Activated CD8-positive, alpha-beta memory T cell treated with anti-CD3 and anti-CD28 coated beads for 48 hours (primary cell): Measurements from ENCODE around the gene KLF7.
"Not testable (repeated sequence)": the region's sequence is repeated elsewhere in the genome, so short reads cannot be mapped to it uniquely, and the experiment has no call there.

Experiments used
- DNase-seq, 3 experiments: peaks; one replicate each; pipeline ENCODE4 v3.0.0-alpha.2; 2020; ENCODE audit warnings: low read depth in 2 of 3, low spot score in 2 of 3

The KLF7 gene

DNA sequence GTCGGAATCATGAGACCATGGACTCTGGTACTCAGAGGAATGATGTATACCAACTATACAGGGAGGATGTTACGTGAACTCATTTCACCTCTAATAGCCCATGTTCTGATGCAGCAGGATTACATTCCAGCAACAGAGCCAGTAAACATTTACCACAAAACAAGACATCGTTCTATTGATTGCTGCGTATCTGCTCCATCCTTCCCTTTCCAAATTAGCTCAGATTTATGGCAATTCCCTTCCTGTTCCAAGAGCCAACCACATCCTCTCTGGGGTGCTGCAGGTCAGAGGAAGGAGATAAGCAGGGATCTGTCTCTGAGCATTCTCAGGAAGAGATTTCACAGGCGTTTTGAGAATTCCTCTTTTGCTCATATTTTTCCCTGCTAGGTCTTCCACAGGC lies 98.3 kb downstream of the KLF7 start:
- no peak for DNase-seq

DNA sequence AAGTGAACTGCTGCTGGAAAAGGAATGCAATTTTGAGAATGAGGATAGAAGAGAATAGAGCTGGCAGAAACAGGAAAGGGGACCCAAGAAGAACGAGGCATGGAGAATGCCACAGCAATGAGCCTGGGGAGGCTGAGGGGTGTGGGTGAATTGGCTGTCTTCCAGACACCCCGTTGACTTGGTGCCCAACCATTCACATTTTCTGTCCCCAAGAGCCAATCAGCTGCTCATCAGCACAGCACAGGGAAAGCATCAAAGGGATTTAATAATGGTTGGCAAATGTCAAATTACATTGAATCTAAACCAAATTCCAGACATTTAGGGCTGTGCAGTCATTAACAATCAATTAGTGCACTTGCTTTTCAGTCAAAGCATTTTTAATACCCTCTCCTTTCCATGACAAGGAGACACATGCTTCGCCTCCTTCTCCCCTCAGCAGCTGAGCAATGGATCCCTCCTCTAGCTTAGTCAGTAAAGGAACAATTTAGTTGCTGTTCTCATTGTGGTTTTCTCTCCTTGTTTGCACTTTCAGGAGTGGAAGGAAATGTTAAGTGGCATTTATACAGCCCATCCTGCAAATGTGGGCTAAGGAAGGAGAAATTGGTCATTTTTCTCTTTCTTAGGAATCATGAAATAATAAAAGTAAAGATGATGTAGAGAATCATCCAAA lies 98.8 kb downstream of the KLF7 start:
- DNase-seq, result no peak

DNA sequence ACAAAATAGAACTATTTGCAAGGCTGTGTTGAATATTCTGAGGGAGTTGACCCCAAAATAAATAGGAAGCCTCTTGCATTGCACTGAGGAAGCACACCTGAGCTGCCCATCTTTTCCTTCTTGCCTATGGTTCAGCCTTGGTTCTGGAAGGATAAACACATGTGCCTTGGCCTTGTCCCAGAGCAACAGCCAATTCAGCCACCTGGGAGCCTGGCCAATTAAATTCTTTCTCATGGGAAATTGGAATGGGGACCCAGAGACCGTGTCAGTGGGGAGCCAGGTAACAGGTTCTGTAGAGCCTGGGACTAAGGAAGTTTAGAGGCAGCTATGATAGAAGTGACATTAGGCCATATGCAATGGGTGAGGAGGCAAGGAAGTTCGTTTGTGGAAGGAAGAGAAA lies 99.6 kb downstream of the KLF7 start:
- DNase-seq, result no peak

DNA sequence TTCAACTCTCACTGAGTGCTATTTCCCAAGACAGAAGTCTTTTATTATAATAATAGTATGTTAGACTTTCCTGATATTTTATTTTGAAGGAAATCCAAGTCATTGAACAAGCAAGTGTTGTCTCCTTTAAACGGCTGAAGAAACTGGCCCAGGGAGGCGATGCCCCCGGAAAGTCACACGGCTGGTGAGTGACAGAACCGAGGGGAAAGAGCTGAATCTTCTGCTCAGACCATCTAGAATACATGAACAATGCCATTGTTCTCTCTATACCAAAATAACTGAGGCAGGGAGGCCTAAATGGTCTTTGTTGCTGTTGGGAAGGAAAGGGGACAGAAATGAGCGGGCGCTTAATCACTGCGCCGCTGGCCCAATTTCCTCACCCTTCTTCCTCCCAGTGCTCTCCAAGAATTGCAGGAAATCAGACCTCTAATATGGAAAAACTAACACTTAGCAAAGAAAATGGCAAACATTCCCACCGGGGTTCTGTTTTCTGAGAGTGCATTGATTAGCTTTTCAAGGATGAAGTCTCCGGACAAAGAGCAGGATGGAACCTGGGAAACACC lies 101.5 kb downstream of the KLF7 start:
- no peak for DNase-seq

DNA sequence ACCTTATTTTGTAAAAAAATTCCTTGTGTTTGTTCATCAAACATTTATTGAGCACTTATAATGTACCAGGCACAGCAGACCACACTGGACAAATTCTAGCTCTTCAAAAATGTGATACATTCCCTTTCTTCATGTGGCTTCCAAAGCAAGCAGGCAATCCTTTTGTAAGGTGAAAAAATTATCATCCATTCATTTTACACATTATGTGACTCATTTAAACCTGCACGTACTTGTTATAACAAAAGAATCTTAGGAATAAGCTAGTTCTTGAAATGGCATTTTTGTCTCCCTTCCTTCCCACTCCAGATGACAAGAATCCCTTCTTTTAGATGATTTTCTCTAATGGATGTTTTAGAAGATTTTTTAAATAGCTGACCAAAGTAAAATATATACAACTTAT lies 104.6 kb downstream of the KLF7 start:
- no peak for DNase-seq

DNA sequence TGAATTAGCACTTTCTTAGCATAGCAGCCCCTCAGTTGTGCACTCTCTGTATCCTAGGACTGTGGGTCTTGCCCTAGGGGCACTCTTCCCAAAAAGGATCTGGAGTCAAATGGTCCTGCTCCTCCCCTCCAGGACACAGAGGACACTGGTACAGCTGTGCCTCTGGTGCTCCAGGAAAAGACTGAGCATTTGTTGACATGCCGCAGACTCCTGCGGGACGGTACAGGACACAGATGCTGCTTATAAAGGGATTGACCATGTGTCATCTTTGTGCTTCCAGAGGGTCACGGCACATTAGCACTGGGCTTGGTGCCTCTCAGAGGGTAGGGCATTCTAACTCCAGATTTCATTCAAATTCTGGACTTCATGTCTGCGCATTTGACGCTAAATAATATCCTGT lies 110.5 kb downstream of the KLF7 start:
- no peak for DNase-seq

DNA sequence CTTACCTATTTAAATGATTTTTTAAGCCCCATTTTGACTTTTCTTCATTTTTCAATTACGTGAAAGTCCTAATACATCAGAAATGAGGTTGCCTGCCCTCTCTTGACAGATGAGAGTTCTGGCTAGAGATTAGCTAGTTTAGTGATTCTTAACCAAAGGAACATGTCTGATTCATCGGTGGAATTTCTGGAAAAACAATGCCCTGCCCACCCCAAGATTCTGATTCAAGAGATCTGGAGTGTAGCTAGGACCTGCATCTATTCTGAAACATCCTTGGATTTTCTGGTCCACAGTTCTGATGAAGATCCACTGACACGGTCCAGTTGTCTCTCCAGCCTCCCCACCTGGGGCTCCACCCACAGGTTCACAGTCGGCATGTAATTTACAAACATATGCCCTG lies 111.2 kb downstream of the KLF7 start:
- DNase-seq, result no peak

DNA sequence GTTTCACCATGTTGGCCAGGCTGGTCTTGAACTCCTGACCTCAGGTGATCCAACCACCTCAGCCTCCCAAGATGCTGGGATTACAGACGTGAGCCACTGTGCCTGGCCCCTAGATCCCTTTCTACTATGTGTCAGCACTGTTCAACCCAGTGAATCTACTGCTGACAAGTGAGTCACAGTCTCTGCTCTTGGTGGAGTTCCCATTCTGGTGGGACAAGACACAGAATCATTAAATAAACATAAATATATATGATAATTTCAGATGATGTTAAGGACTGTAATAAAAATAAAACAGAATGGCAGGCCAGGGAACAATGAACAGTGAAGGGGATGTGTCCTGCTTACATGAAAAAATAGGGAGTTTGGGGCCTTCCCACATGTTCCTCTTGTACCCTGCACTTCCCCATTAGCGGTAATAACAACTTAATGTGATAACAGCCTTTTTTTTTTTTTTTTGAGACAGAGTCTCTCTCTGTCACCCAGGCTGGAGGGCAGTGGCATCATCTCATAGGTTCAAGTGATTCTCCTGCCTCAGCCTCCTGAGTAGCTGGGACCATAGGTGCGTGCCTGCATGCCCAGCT lies 114.3 kb downstream of the KLF7 start:
- DNase-seq, result no peak

DNA sequence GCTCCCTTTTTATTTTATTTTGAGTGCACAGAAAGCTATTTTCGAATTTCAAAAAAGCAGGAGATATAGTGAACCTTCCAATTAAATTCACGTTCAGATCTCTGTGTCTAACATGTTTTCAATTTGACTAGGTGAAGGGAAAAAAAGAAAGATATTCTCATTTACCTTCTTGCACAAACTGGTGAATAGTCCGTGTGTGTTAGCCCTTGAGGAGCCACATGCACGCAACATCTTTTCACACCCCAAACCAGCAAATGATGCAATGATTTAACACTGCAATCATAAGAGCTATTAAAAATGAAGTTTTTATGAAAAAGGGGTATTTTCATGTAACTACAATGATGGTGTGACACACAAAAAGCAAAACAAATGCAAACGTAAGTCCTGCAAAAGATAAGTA lies 116.6 kb downstream of the KLF7 start:
- DNase-seq, result no peak

DNA sequence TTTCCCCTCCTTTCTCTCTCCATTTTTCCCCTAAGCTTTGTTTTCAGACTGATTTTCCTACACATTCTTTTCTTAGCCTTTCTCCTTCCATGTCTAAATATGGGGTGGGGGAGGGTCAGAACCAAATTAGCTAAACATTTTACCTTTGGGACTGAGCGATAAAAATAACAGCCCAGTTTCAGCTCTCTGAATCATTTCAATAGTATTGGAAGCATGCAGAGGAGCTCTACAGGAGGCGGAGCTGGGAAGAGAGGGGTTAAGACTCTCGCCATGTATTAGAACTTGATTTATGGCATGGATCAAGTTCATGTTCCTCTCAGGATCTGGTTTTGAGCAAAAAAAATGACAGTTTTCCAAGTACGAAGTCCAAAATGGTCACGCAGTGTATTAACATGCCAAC lies 117.3 kb downstream of the KLF7 start:
- DNase-seq, result no peak

DNA sequence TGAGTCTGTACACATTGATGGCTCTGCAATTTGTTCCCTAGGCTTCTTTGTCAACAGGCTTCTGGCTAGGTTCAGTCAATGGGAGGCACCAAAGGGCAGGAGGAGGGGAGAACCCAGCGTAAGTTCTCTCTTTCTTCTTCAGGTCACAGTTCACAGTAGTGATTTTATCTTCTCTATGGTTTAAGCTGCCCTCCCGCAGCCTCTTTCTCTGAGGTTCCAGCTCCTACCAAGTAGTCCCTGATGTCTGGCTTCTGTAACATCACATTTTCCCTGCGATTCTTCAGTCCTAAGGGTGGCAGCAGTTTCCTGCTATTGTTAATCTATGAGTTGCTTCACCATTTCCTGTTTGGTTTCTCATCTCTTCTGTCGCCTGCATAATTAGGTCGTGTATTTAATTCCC lies 119.0 kb downstream of the KLF7 start:
- no peak for DNase-seq

DNA sequence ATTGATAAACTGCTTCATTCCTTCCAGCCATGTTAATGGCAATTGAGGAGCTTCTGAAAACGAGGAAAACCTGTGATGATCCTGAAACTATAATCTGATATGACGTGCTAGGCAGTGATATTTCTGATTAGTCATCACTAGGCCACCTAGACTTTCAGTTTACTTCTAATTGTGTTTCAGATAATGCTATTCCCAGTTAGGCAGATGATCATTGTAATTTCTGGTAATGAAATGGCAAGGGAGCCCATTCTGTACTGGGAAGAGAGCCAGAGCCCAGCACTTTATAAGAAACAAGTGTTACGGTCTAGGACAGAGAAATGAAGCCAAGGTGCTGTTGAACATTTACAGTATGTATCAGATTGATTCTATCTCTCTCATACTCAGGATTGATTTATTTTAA lies 120.2 kb downstream of the KLF7 start:
- no peak for DNase-seq

DNA sequence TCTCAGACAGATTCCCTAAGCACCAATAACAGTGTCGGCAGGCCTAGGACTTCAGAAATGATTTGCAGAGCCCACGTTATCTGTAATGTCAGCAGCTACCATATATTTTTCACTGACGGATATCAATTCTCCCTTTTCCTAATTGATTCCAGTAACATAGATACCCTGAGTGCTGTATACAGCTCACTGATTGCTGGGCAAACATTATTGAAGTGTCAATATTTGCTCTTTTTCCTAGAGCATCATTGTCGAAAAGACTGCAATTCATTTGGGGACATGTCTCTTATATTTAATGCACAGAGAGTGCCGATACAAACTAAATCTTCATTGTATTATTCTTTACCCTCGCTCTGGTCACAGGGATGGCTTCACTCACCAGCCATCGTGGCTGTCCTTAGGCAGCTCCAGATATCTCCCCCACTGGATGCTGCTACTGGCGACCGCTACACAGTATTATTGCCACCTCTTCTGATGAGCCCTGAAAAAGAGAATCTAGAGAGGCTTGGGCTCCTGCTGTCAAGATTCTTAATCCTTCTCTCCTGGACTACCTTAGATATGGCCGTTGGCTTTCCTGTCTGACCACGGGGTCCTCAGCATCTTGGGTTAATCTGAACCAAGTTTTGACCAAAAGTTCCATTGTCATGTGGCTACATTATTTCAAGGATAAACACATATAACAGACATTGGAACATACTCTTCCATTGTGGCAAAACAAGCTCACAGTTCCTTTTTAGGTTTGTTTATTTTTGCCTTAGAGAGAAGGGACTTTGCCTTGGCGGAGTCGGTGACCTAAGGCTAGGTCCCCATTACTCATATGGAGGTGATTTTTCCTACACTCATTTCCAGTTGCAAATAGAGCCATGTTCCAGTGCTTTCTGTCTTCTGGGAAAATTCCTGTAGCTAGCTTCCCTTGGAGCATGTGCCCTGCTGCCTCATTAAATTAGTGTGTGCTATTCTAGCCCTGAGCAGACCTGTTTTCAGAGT lies 121.1 kb downstream of the KLF7 start:
- no peak for DNase-seq

DNA sequence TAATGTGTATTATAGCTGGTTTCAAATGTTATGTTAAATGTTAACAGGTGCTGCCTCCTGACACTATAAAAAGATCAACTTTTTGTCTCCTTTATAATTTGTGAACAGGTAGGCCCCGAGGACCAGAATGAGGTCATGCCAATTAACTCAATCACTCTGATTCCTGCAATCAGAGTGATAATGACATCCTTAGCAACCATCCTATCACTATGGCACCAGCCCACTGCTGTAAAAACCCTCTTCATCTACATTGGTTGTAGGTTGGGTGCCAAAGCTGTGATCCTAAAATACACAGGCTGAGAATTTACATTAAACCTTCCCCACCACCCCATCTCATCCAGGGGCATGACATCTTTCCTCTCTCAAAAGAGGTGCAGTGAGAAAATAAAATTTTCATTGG lies 122.9 kb downstream of the KLF7 start:
- DNase-seq, result no peak

DNA sequence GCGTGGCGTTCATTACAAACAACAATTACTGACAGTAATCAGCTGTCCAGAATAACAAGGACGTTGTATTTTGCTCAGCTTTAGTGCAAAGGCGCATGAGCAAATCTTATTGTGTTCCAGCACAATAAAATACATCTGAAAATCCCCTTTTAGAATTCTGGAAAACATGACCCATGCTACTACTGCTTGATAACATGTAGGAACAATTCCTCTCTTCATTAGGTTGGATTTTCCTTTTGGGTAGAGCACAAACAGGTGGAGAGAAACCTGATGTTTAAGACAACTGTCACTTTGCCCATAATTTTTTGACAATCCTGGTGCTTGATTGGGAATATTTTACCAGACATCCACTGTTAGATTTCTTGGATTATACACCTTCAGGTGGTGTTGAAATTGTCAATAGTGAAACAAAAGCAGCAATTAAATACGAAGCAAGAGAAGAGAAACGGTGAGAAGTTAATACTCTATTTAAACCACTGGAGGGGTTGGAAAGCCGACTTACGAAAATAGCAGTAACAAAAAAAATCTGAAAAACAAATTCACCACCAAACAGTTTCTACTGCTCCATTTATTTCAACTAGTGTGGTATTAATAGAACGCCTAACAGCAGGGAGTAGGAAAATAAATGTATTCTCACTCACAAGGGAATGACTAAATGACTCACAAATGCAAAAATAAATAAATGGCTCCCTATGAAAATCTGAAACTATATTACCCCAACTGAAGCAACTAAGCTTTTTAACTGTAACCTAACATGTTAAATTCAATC lies 123.8 kb downstream of the KLF7 start:
- DNase-seq, result no peak

DNA sequence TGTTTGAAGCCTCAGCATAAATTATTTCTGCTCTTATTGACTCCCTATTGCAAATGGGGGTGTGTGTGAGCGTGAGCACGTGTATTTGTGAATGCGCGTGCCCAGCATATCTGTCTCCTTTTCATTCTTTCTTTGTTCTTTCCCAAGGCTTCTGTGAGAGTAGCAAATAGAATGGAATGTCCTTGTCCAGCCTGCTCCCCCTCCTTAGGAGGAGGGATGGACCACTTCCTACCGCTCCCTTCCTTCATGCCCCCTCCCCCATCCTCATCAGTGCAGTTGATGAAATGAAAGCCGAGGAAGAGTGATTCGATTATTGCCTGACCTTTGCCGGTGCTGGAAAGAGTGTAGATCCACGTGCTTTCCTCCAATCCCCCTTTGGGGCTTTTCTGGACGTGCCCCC lies 124.5 kb downstream of the KLF7 start:
- no peak for DNase-seq

DNA sequence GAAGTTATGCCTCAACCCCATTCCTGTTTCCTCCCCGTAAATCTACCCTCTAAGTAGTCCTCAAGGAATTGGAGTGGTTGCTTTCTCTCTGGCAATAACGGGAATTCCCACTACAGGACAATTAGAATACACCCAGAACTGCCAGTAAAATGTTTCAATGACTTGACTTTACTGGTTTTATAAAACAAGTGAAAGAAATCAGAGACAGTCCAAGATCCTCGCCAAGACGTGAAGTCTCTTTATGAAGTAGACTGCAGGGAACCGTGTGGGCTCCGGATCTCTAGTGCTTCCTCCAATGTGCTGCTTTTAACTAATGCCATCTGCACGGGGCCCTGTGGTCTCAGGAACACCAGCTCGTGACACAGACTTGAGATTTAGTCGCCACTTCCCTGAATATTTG lies 125.1 kb downstream of the KLF7 start:
- DNase-seq, result no peak

DNA sequence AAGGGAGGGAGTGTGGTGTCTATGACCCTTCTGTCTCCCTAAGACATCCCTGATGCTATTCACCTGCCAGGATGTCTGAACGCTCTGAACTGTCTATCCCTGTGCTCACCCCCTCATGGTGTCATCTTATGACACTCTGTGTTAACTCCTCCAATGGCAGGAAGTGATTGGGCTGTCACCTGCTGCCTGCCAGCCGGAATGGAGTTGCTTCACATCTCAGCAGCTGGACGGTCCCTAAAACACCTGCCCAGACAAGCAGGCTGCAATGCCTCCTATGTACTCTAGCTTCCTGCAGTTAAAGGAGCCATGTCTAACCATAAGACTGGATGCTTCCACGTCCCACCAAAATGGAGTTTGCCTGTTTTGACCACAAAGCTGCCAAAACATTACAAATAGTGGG lies 126.5 kb downstream of the KLF7 start:
- no peak for DNase-seq

DNA sequence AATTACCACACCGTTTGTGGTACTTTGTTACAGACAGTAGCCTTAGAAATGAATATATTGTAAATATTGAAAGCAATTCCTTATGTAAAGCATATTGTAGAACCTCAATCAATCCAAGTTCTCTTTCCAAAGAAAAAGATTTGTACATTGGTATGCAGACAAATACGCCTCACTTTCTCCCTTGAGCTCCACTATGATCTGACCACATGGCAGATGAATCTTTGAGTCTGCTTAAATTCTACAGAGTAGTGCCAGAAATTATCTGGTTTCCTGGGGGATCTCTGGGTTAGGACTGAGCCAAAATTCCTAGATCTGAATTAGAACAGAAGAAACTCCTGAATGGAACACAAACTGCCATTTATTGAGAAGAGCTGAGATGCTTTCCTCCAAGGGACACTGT lies 127.4 kb downstream of the KLF7 start:
- no peak for DNase-seq

DNA sequence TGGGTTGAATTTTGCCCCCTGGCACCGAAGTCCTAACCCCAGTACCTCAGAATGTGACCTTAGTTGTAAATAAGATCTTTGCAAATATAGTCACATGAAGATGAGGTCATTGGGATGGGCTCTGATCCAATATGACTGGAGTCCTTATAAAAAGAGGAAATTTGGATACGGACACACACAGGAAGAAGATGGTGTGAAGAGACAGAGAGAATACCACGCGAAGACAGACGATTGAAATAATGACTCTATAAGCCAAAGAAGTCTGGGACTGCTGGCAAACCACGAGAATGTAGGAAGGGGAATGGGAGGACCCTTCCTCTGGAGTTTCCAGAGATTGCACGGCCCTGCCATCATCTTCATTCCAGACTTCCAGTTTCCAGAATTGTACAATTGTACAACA lies 127.9 kb downstream of the KLF7 start:
- DNase-seq, result no peak

DNA sequence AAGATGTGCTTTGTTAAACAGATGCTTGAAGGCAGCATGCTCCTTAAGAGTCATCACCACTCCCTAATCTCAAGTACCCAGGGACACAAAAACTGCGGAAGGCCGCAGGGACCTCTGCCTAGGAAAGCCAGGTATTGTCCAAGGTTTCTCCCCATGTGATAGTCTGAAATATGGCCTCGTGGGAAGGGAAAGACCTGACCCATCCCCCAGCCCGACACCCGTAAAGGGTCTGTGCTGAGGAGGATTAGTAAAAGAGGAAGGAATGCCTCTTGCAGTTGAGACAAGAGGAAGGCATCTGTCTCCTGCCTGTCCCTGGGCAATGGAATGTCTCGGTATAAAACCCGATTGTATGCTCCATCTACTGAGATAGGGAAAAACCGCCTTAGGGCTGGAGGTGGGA lies 128.7 kb downstream of the KLF7 start:
- DNase-seq, result not testable (repeated sequence)
